GM12892 (cell line): ENCODE results near the gene HNRNPF.

Experiments
- DNase-seq: peaks from one replicate; pipeline ENCODE4 v3.0.0; 2011; ENCODE audit not compliant: insufficient read length
- FAIRE-seq: peaks from 2 replicates; lab custom pipeline; 2011; peaks lifted over from hg19 to GRCh38; lab: Jason Lieb, UNC
- POLR2A ChIP-seq: IDR thresholded peaks from 2 replicates; pipeline ENCODE4 v1.6.1; 2011; ENCODE audit warnings: low read depth, low read length, control low read depth
- POLR2AphosphoS5 ChIP-seq: IDR thresholded peaks from 2 replicates; pipeline ENCODE4 v1.6.1; 2011; ENCODE audit warnings: low read depth, low read length, control low read depth
- TAF1 ChIP-seq: IDR thresholded peaks from 2 replicates; pipeline ENCODE4 v1.6.1; 2011; ENCODE audit warnings: low read depth, mild to moderate bottlenecking, control low read depth, low read length, borderline replicate concordance

The HNRNPF gene

DNA sequence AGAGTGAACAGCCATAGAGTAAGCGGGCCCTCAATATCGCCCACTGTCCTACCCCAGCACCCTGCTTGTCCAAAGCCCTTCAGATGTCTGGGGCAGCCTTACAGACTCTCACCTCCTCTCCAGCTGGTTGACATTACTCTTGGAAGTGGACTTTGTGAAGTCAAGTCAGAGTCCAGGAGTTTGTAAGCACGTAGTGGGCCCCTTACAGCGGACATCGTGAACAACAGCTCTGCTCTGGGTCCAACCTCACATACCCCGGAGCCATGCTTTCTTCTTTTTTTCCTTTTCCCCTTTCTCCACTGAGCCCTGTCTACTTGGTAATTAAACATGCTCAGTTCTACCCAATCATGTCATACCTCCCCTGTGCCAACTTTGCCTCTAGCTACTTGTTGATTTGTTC is 17.5 kb downstream of the HNRNPF start:
- DNase-seq (no peak), FAIRE-seq (no peak)
- TF ChIP-seq TAF1 (no peak), POLR2AphosphoS5 (no peak), POLR2A (no peak)

DNA sequence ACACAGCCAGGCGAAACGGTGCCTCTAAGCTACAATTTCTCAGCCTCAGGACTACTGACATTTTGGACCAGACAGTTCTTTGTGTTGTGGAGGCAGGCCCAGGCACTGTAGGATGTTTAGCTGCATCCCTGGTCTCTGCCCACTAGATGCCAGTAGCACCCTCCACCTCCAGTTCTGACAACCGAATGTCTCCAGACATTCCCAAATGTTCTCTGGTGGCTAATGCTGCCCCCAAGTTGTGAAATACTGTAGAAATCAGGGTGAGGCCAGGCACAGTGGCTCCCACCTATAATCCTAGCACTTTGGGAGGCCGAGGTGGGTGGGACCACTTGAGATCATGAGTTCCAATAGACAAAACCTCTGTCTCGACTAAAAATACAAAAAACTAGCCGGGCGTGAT is 18.2 kb downstream of the HNRNPF start:
- no peak for FAIRE-seq
- TF ChIP-seq TAF1 (no peak), POLR2AphosphoS5 (no peak), POLR2A (no peak)
- no peak for DNase-seq

DNA sequence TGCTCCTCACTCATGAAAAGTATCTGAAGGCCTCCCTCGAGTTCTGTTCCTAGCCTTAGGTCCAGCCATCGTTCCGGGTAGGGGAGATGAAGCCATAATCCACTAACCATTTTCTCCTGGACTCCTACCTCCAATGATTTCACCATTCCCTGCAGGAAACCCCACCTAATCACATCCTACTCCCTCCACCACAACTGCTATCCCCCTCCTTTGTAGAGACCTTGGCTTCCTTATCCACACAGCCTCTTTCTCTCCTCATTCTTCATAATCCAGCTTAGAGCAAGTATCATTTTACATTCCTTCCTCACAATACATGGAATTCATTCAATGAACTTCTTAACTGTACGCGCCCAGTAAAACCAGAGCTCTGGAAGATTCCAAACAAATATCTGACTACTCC is 18.7 kb downstream of the HNRNPF start:
- FAIRE-seq (no peak), DNase-seq (no peak)
- peak; percentile 24; the same call in 1 of the 2 replicates for TF ChIP-seq POLR2AphosphoS5
- no peak for TF ChIP-seq TAF1

DNA sequence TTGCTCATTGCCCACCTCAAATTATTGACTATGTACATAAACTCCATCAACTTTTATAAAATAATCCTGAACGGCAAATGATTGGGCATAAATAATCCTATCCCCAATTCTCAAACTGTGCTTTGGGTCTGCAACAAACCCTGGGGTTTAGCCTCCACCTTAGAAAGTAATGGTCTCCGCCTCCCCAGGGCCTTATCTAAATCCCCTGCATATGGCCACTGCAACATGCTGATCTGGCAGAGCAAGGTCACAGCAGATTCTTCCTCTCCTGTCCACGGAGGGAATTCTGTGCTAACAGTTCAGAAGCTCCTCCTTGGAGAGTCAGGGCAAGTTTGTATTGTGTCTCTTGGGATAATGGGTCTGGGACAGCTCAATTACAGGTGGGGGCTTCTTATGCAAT is 19.1 kb downstream of the HNRNPF start:
- DNase-seq (no peak), FAIRE-seq (no peak)
- no peak for TF ChIP-seq POLR2A
- TF ChIP-seq TAF1 = no peak
- TF ChIP-seq POLR2AphosphoS5 = no peak

DNA sequence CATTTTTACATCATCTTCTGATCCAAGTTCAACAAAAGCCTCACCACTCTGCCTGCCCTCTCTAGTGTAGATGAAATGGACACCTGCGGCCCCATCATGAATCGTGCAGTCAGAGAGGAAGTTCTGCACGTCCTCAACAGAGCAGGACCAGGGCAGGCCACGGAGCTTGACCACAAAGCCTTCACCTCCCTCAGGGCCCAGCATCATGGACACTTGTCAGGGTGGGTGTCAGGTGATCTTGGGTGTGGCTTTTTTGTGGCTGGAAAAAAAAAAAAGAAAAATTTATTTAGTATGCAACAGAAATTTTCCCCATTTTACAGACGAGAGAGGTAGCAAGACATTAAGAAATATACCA is 21.3 kb downstream of the HNRNPF start:
- TF ChIP-seq POLR2AphosphoS5 = no peak
- no peak for TF ChIP-seq POLR2A
- TF ChIP-seq TAF1 = no peak
- DNase-seq = no peak
- no peak for FAIRE-seq

DNA sequence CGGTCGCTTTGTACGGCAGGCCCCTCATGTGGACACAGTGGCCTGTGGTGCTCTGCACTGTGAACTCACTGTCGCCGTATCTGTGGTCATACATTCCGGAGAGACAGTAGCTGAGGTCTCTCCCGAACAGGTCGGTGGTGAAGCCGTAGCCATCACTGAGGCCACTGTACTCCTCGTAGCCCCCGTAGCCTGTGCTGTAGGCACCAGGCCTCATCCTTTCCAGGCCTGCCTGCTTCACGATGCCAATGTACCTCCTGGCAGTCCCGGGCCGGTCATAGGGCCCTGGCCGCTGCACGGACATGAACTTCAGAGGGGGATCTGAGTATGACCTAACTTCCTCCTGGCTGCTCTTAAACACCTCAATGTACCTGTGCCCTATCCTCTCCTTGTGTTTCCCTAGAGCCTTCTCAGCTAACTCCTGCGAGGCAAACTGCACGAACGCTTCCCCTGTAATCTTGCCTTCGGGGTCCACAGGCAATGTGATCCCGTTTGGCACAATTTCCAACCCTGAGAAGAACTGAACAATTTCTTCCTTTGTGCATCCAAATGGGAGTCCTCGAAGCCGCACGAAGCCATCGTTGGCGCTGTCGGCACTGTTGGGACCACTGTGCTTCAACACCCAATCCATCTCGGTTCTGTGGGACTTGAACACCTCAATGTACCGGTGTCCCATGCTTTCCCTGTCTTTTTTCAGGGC is 21.9 kb downstream of the HNRNPF start:
- peak; percentile 45; the same call in 1 of the 2 replicates for TF ChIP-seq POLR2A
- no peak for TF ChIP-seq TAF1
- DNase-seq = no peak
- FAIRE-seq = no peak

DNA sequence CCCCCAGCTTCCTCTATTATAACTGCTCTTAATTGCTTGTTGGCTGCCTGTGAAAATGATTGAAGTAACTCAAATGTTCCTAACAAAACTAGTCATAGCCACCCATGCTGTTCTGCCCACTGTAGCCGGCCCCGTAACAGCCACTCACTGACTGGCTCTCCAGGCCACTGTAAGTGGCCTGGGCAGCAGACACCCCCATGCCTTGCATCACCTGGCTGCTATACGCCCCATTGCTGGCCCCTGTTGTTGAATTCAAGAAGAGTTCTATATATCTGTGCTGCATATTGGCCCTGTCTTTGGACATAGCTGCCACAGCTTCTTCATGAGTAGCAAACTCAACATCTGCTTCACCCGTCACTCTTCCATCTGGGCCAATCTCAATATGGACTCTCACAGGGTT is 22.4 kb downstream of the HNRNPF start:
- DNase-seq (no peak), FAIRE-seq (no peak)
- no peak for TF ChIP-seq TAF1
- no peak for TF ChIP-seq POLR2A
- no peak for TF ChIP-seq POLR2AphosphoS5

DNA sequence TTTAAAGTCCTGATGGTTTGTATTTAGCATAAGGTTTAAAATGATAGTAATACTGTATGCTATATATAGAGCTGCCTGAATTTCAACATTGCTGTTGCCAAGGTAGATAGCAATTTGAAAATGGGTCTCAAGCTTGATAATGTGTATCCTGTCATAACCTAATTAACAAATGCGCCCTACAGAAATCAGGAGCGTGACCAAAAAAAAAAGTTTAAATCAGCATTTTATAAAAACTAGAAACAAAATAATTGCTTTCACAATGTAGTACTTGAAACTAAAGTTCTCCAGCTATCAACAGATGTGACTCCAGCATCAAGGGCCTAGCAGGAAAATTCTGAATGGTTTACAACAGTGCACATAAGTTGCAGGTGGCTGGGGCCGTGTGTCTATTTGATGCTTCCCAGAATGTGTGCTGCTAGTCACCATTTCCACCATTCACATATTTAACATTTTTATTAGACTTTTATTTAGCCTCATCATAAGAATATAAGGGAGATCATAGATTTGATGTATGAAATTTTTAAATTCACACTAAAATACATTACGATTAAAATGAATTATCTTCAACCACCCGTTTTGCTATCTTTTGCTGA is 23.5 kb downstream of the HNRNPF start:
- TF ChIP-seq TAF1 = no peak
- no peak for TF ChIP-seq POLR2A
- DNase-seq (no peak), FAIRE-seq (no peak)

DNA sequence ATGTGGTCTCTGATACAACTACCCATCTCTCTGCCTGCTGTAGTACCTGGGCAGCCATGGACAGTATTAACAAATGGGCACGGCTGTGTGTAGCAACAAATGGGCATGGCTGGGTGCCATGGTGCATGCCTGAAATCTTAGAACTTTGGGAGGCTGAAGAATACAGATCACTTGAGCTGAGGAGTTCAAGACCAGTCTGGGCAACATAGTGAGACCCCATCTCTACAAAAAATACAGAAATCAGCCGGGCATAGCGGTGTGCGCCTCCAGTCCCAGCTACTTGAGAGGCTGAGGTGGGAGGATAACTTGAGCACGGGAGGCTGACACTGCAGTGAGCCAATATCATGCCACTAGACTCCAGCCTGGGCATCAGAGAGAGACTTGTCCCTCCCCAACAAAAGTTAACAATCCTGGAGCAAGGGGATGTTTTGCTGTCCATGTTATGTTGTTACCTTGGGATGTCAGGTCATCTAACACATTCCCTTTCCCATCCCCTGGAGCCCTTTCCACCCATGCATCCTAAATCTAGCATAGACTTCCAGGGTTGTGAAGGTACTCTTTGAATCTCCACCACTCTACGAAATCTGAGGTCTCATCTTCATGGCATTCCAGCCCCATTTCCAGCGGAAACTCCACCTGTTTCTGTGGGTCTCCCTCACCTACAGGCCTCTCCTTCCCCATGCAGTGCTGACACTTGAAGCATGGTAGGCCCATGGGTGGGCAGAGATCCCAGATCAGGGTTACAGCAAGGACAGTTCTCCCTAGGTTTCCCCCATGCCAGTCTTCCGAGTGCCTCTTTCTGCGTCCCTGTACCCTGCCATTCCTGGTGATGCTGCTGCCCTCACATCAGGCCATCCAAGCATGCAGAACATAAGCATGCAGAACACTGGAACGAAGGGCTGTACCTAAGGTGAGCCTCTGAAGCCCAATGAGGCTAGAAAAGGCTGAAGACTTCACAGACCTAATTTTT is 24.4 kb downstream of the HNRNPF start:
- FAIRE-seq (no peak), DNase-seq (no peak)
- TF ChIP-seq TAF1 (no peak), POLR2A (peak; percentile 78), POLR2AphosphoS5 (peak; percentile 93)

DNA sequence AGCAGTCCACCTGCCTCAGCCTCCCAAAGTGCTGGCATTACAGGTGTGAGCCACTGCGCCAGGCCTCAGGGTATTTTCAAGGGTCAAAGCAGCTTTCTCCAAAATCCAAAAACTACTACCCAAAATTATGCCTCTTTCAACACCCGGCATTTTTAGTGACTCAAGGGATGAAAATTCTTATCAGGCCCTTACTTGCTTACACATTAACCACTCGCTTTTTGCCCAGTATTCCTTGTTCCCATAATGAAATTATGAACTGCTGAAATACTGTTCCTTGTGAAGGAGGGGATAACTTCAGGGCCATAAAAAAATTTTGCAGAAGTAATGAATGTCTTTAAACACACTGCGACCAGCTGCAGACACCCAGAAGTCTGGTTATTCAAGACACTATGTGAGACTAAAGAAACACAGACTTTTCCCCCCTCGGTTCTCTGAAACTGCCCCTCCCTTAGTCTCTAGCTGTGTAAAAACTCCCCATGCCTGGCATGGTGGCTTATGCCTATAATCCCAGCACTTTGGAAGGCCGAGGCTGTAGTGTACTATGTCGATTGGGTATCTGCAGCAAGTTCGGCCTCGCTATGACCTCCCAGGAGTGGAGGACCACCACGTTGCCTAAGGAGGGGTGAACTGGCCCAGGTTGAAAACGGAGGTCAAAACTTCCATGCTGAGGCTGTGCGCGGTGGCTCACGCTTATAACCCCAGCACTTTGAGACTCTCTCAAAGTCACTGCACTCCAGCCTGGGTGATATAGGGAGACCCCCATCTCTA is 25.6 kb downstream of the HNRNPF start:
- FAIRE-seq (no peak), DNase-seq (no peak)
- TF ChIP-seq POLR2AphosphoS5 = no peak
- TF ChIP-seq POLR2A = no peak
- no peak for TF ChIP-seq TAF1

DNA sequence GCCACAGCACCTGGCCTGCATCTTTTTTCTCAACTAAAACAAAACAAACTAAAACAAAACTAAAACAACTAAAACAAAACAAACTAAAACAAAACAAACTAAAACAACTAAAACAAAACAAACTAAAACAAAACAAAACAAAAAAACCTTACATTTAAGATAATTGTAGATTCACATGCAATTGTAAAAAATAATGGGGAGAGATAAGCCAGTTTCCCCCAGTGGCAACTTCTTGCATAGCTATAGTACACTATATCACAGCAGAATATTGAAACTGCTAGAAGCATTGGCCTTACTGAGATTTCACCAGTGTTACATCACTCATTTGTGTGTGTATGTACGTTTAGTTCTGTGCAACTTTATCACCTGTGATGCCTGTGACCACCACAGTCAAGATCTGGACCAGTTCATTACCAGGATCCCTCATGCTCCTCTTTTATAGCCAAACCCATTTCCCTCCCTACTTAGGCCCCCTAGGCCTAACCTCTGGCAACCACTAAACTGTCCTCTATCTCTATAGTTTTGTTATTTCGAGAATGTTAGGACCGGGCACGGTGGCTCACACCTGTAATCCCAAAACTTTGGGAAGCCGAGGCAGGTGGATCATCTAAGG is 28.3 kb downstream of the HNRNPF start:
- FAIRE-seq (no peak), DNase-seq (no peak)
- no peak for TF ChIP-seq POLR2A
- no peak for TF ChIP-seq POLR2AphosphoS5
- no peak for TF ChIP-seq TAF1
